ENCODE data around the gene BRAT1.

BRAT1 gene

DNA sequence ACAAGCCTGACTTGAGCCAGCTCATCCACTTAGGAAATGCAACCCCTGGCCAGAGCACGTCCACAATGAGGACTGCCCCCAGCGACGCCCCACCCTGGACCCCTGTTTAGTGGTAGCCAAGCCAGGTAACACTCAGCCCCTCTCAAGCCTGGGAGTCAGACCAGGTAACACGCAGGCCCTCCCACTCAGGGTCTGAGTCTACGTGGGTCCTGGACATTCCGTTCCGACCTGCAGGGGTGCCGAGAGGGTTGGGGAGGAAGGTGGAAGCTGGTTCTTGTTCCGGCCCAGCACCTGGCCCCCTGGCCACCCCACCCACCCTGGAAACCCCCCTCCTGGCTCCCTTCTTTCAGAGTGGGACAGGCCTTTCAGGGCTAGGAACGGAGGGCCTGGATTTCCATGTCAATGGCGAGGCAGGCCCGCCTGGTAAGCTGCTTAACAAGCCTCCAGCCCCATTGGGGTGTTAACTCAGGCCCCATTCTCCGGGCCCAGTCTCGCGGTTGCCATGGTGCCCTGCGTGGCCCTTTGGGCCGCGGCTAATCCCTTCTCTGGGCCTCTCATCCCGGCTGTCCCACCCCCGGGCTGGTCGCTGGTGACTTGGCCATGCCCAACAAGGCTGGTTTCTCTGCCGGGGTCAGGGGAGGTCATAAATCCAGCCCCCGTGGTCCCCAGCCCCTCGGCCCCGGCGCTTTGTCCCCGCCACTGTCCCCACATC lies 55.4 kb downstream of the BRAT1 start:
- TF ChIP-seq, protein P1, sequence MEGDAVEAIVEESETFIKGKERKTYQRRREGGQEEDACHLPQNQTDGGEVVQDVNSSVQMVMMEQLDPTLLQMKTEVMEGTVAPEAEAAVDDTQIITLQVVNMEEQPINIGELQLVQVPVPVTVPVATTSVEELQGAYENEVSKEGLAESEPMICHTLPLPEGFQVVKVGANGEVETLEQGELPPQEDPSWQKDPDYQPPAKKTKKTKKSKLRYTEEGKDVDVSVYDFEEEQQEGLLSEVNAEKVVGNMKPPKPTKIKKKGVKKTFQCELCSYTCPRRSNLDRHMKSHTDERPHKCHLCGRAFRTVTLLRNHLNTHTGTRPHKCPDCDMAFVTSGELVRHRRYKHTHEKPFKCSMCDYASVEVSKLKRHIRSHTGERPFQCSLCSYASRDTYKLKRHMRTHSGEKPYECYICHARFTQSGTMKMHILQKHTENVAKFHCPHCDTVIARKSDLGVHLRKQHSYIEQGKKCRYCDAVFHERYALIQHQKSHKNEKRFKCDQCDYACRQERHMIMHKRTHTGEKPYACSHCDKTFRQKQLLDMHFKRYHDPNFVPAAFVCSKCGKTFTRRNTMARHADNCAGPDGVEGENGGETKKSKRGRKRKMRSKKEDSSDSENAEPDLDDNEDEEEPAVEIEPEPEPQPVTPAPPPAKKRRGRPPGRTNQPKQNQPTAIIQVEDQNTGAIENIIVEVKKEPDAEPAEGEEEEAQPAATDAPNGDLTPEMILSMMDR (IDR thresholded peaks at IDR 0.05; ENCODE audit: low read depth, low read length, missing control alignments): no peak
- Histone ChIP-seq H3K4me3 (ENCODE audit: low read depth, low read length) (no peak overlapping the region), H3K36me3 (replicated peaks) (no peaks in the 10 kb centered on the region), H3K27ac (no peak overlapping the region), H3K27me3 (replicated peaks) (no peaks in the 10 kb centered on the region)
- DNase-seq: no peak
- in situ Hi-C loops (cut with HindIII; ENCODE audit: low pct_ligation_motif_present, low sequenced_read_pairs): no loop called here

DNA sequence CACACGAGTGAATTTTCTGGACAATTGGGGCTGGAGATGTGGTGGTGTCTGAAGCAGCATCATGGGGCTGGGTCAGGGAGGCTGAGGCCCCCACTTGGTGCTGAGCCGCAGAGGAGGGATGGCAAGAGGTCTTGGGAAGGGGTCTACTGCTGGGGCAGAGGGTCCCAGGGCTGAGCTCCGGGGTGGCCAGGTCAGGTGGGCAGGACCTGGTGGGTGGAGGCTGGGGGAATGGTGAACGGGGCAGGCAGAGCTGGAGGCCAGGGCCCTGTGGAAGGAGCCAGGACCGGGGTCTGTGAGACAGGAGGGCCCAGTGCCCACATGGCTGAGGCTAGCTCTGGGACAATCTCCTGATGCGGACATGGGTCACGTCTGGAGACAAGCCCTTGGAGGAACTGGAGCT lies 56.1 kb downstream of the BRAT1 start:
- in situ Hi-C loops (cut with HindIII; ENCODE audit: low pct_ligation_motif_present, low sequenced_read_pairs): no loop called here
- H3K27me3 ChIP-seq (replicated peaks): no peaks in the 10 kb centered on the region
- DNase-seq: no peak
- no peak overlapping the region for H3K27ac ChIP-seq
- H3K4me3 ChIP-seq (ENCODE audit: low read depth, low read length): no peak overlapping the region
- TF ChIP-seq, protein P1 (IDR thresholded peaks at IDR 0.05; ENCODE audit: low read depth, low read length, missing control alignments): no peak
- no peaks in the 10 kb centered on the region for H3K36me3 ChIP-seq (replicated peaks)

DNA sequence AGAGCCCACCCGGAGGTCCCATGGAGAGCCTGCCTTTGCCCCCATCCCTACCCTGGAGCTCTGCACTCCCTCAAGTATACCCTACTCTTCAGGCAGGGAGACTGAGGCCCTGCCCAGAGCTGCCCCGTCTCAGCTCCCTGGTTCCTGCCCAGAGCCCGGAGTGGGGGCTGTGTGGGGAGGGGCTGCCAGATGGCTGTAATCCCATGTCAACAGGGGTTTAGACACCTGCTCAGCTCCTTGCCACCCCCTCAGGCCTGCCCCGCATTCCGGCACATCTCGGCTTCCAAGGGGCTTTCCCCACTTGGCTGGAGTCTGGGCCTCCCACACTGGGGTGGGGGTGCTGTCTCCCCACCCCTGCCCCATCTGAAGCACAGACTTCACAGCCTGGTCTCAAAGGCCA lies 56.6 kb downstream of the BRAT1 start:
- no peaks in the 10 kb centered on the region for H3K27me3 ChIP-seq (replicated peaks)
- no peak overlapping the region for H3K27ac ChIP-seq
- DNase-seq: no peak
- H3K4me3 ChIP-seq (ENCODE audit: low read depth, low read length): no peak overlapping the region
- TF ChIP-seq, protein P1 (IDR thresholded peaks at IDR 0.05; ENCODE audit: low read depth, low read length, missing control alignments): no peak
- H3K36me3 ChIP-seq (replicated peaks): no peaks in the 10 kb centered on the region
- in situ Hi-C loops (cut with HindIII; ENCODE audit: low pct_ligation_motif_present, low sequenced_read_pairs): no loop called here

DNA sequence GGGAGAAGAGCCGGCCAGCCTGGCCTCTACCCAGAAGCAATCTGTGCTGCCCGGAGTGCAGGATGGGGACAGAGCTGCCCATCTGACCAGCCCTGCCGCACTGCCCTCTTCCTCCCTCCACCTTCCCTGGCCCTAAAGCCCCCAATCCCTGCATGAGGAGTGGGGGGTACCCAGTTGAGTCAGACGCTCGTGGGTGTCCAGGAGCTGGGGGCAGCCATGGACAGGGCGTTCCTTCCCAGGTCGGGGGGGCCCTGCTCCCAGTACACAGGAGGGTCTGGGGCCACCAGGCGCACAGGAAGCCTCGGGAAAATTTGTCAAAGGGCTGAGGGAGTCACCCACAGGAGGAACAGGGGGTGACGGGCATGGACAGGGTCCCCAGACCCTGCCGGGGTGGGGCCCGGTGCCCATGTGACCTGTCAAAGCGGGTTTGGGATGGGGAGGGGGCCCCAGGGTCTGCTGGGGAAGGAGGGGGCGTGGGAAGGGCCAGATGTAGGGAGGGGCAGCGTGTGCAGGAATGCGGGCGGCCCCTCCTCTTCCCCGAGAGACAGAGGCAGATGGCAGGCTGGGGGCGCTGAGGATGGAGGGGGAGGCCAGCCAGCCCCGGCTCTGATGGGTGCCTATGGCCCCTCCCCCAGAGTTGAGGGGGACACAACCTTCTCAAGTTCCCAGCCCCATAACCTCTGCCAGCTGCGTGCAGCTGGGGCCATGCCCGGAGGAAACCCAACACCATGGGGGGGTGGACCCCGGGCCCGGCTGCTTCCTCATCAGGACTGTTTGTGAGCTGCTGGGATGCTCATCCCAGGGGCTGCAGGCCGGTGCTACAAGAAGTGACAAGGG lies 57.6 kb downstream of the BRAT1 start:
- DNase-seq: no peak
- H3K27me3 ChIP-seq (replicated peaks): no peaks in the 10 kb centered on the region
- TF ChIP-seq, protein P1 (IDR thresholded peaks at IDR 0.05; ENCODE audit: low read depth, low read length, missing control alignments): no peak
- H3K27ac ChIP-seq: no peak overlapping the region
- in situ Hi-C loops (cut with HindIII; ENCODE audit: low pct_ligation_motif_present, low sequenced_read_pairs): no loop called here
- no peaks in the 10 kb centered on the region for H3K36me3 ChIP-seq (replicated peaks)
- H3K4me3 ChIP-seq (ENCODE audit: low read depth, low read length): no peak overlapping the region

DNA sequence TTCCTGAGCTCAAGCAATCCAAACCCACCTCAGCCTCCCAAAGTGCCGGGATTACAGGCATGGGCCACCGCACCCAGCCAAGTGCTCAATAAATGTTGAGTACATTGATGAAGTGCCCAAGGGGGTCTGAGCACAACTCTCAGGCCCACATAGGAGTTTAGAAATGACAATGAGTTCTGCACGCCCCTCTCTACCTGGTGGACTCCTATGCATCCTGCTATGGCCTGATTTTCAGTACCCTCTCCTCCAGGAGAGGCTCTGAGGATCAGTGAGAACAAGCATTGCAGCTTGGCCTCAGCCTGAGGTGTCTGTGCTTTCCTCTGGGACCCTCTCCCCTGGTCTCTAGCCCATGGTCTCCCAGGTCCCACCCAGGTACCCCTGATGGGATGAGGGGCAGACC lies 58.3 kb downstream of the BRAT1 start:
- no peak for DNase-seq
- Histone ChIP-seq H3K27ac (no peak overlapping the region), H3K4me3 (ENCODE audit: low read depth, low read length) (no peak overlapping the region), H3K36me3 (replicated peaks) (no peaks in the 10 kb centered on the region), H3K27me3 (replicated peaks) (no peaks in the 10 kb centered on the region)
- in situ Hi-C loops (cut with HindIII; ENCODE audit: low pct_ligation_motif_present, low sequenced_read_pairs): no loop called here
- TF ChIP-seq, protein P1 (IDR thresholded peaks at IDR 0.05; ENCODE audit: low read depth, low read length, missing control alignments): no peak

Measured in brain microvascular endothelial cell (primary cell).